ENCODE data around the gene PDZD7.

PDZD7 gene

DNA sequence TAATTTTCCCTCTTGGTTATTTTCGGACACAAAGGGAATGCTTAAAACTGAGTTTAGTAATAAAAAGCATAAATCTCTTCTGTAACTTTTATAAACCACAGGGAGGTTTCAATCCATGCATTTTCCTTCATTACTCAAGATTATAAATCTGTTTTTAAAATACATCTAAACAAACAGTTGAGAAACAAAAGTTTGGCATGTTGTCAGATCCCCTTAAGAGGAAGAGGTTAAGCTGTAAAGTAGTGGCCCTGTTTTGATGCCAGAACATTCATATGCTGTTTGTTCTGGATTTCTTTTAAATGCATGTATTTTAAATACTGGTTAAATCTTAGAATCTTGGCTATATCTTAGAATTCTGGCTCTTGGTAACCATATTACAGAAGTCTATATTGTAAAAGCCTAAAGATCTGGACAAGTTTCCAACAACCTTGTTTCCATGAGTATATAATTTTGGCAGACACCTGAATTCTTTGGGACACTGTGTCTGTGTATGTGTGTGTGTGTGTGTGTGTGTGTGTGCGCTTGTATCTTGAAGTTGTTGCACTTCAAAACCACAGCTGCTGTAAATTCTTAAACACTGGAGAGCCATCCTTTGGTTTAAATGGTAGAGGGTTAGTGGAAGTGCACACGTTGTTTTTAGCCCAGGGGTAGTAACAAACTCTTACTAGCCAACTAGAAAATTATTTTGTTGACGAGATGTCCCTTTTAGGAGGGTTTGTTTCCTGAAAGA, 68.4 kb downstream of the PDZD7 start:
- no peak for DNase-seq

GRCh38 chr10:100960251-100960650, 70.7 kb downstream of the PDZD7 start:
- DNase-seq = no peak

All from stimulated activated CD4-positive, alpha-beta T cell treated with anti-CD3 and anti-CD28 coated beads, Interleukin-12 subunit alpha, Interleukin-12 subunit beta, amount 100 ng/mL, for 4 hours (primary cell).